Prostate gland (tissue), 2 donors: ENCODE measurements around the gene ASCL4.

ENCODE experiments used
- CTCF ChIP-seq, 4 experiments: fragments of 200-600 bp in 2 of 4; fragments of 450-650 bp in 2 of 4; sonication (generic) in 2 of 4; IDR thresholded peaks; 1 replicate in 3 of 4; 2 replicates in 1 of 4; pipeline ENCODE4 v1.5.1; 2016 to 2019; ENCODE audit warnings: antibody characterized with exemption in 4 of 4, mild to moderate bottlenecking in 2 of 4, moderate library complexity in 2 of 4
- POLR2A ChIP-seq: fragments of 450-650 bp; IDR thresholded peaks from one replicate; pipeline ENCODE4 v1.6.1; 2016; ENCODE audit warnings: antibody characterized with exemption, mild to moderate bottlenecking
- POLR2AphosphoS5 ChIP-seq: sonication (generic); formaldehyde crosslinking; IDR thresholded peaks from one replicate; pipeline ENCODE4 v1.6.1; 2017; ENCODE audit warnings: antibody characterized with exemption

- TF ChIP-seq POLR2A: no peak
- no peak for TF ChIP-seq CTCF (IDR thresholded peaks at IDR 0.05)
- no peak for TF ChIP-seq POLR2AphosphoS5
Observed at GRCh38 chr12:107734139-107734538, 40.4 kb upstream of the ASCL4 start.
